Prostate gland (tissue), 2 donors: ENCODE data around the gene SEPHS1.

Source experiments
- CTCF ChIP-seq, 4 experiments: fragments of 200-600 bp in 2 of 4; fragments of 450-650 bp in 2 of 4; sonication (generic) in 2 of 4; IDR thresholded peaks; 1 replicate in 3 of 4; 2 replicates in 1 of 4; pipeline ENCODE4 v1.5.1; 2016 to 2019; ENCODE audit warnings: antibody characterized with exemption in 4 of 4, mild to moderate bottlenecking in 2 of 4, moderate library complexity in 2 of 4
- POLR2A ChIP-seq: fragments of 450-650 bp; IDR thresholded peaks from one replicate; pipeline ENCODE4 v1.6.1; 2016; ENCODE audit warnings: antibody characterized with exemption, mild to moderate bottlenecking
- POLR2AphosphoS5 ChIP-seq: sonication (generic); formaldehyde crosslinking; IDR thresholded peaks from one replicate; pipeline ENCODE4 v1.6.1; 2017; ENCODE audit warnings: antibody characterized with exemption

- TF ChIP-seq POLR2AphosphoS5 (no peak), CTCF (IDR thresholded peaks at IDR 0.05) (no peak), POLR2A (no peak)
These were observed 42.0 kb downstream of the SEPHS1 start for GRCh38 chr10:13306103-13306502.
